GM21381 (cell line): ENCODE results near the gene PHTF1.

Experiments used
- ATAC-seq: cut with Tn5 transposase; IDR thresholded peaks from one replicate; pipeline ENCODE4 v1.9.1; 2021; ENCODE audit warnings: mild to moderate bottlenecking, moderate library complexity; ENCODE audit not compliant: unreplicated experiment

The PHTF1 gene

DNA sequence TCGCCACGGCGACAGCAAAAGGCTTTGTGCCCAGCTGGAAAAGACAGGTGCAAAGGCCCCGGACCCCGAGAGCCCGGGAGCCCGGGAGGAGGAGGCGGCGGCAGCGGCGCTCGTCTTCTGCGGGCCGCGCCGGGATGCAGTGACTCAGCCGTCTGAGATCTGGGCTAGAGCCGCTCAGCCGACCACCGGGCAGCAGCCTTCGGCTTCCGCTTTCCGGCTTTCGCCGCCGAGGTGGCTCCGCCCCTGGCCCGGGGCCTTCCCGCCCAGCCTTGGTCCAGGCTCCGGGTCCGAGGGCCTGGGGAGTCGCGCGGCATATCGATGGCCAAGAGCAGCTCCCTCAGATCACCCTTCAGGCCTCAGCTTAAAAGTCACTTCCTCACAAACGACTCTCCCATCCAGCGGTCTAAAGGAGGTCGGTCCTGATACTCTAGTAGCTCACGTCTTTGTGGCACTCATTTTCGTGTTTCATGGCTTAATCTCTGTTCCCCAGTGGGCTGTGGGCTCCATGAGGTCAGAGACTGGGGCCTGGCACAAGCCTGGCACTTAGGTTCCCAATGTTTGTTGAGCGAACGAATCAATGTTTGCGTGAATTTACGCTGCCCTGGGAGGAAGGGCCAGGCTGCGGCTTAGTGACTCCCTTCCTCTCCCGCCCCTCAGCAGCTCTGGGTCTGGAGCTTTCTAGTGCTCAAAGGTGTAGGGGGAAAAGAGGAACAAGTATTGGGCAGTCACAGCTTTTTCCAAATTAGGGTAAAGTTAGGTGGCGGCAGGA is at the start of gene PHTF1:
PHTF1 (minus strand) TSS at position 154 of the 769 bp plus-strand sequence. CDS start 783 bp downstream, outside the sequence.
- peak; percentile 83 for ATAC-seq

DNA sequence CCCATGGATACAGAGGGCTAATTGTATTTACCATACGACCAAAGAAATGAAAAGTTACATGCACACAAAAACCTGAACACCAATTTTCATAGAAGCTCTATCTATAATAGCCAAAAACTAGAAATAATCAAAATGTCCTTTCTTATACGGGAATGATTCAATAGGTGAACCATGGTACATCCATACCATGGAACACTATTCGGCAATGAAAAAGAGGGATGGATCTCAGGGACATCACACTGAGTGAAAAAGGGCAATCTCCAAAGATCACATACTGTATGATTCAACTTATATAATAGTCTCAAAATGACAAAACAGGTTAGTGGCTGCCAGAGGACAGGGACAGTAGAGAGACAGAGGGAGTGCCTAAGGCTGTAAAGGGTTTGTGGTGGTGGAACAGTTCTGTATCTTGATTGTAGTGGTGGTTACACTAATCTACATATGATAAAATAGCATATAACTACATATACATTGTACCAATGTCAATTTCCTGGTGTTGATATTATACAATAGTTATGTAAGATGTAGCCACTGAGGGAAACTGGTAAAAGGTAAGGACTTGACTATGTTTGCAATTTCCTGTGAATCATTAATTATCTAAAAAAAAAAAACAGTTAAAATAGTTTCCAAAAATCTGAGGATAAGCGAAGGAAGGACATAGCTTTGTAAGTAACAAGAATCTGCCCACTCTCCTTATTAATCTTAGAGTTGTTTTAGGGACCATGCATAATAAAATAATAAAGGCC is 49.3 kb upstream of the PHTF1 start:
- no peak for ATAC-seq

DNA sequence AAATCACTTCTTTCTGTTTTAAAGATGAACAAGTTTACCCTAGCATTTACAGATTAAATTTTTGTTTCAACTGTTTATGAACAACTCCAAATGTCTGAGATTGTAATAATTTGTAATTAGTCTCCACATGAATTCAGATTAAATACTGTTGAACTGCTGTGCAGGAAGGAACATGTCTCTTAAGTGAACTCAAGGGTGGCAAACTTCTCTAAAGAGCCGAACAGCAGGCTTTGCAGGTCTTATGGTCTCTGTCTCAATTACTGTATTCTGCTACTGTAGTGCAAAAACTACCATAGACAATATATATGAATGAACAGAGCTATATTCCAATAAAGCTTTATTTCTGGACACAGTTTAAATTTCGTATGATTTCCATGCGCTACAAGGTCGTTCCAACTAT is 46.4 kb upstream of the PHTF1 start:
- ATAC-seq = no peak

GRCh38 chr1:113805256-113805531 is 45.9 kb upstream of the PHTF1 start:
- no peak for ATAC-seq

DNA sequence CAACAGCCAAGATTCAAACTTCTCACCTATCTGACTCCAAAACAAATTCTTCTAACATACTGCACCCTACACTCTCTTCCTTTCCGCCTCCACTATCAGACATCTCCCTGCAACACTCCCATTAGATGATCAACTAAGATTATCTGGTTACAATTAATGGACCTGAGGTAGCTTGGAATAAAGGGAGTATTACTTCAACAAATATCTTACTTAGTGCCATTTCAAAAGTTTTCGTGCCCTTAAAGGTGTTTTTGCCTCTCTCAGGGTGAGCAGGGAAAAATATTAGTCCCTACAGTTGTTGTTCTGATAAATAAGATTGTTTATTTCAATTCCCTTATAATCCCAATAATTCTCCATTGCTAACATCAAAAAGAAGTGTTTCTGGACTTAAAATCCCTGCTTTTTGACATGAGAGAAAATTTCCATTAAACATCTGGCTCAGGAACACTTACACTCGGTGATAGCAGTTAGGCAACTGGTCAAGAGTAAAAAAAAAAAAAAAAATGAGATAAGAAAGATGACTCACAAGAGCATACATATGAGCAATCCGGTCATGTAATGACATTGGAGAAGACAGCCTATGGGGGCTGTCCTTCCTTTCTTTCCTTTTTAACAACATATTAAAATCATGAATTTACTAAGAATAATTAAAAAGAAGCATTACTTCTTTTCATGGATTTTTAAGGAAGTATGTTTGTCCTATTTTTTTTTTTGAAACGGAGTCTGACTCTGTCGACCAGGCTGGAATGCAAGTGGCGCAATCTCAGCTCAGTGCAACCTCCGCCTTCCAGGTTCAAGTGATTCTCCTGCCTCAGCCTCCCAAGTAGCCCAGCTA is 45.4 kb upstream of the PHTF1 start:
- ATAC-seq = no peak

DNA sequence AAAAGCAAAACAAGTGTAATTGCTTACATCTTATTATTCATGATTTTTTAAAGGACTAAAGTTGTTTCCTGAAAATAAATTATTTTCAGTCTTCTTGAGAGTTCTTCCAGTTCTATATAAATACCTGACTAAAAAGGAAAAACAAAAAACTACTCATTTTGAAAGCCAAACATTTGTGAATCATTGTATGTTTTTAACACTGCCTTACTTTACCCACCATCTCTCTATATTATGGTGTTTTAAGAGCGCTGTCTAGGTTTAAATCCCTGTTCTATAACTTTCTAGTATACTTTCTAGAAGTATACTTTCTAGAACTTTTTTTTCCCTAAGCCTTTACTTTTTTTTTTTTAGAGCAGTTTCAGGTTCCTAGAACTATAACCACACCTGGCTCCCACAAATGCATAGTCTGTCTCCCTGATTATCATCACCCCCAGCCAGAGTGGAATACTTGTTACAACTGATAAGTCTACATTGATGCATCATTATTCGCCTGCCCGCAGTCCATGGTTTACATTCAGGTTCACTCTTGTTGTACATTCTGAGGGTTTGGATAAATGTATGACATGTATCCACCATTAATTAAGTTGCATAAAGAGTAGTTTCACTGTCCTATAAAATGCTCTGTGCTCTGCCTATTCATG is 43.2 kb upstream of the PHTF1 start:
- ATAC-seq = no peak

DNA sequence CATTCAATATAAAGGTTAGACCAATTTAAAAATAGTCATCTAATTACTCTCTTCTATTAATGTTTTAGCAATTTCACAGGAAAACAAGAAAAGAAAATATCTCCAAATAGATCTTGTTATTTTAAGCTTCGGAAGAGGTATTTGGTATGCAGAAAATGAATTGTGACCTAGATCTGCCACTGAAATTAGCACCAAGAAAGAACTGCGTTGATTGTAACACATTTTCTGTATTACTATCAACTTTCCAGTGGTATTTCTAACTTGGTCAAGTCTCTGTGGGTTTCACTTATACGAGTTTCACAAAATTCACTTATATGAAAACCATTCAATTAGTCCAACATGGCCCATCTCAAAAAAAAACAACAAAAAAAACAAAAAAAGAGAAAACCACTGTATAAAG is 41.2 kb upstream of the PHTF1 start:
- ATAC-seq = no peak

DNA sequence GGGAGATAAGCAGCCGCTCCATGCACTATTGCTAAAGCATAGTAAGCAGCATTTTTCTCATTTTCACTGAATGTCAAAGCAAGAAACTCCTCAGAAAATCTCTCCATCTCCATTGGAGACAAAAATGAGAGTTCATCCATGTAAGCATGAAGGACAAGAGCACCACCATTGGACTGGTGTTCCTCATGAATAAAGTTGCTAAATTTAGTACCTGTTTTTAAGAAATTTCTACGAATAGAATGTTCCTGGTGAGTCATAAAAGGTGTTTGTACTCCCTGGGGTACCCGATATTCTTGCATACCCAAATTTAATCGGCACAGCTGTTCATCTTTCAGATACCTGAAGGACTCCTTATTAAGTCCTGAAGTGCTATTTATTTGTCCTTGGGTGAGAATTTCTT is 38.2 kb upstream of the PHTF1 start:
- no peak for ATAC-seq

DNA sequence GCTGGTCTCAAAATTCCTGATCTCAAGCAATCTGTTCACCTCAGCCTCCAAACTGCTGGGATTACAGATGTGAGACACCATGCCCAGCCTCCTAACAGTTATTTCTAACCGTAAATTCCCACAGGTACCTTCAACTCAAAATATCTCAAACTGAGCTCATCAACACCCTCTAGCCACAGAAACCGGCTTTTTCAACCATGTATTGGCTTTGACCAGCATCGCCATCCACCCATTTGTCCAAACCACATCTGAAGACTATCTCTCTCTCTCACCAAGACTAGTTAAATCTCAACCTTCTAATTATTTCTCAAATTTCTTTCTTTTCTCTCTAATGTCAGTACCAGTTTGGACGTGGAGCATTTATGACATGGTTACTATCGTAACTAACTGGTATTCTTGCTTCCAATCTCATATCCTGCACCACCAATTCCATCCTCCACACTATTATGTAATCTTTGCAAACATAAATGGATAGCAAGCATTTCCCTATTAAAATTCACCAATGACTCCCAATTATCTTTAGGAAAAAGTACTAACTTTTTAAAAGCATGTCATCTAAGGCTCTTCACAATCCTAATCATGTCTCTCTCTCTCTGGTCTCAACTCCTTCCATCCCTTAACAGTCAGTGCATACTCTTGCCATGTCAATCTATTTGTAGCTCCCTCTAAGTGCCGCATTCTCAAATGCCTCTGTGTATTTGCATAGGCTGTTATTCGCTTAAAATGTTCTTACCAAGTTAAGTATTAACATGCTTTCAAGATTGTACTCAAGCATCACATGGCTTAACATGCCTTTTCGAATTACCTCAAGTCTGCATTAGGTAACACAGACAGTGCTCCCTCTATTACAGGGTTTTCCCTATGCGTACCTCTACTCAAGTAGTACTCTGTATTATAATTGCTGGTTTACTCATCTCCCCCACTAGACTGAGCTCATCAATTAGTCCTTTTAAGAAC is 34.9 kb upstream of the PHTF1 start:
- ATAC-seq = no peak

- no peak for ATAC-seq
Measured at GRCh38 chr1:113792986-113793385, 33.7 kb upstream of the PHTF1 start.

DNA sequence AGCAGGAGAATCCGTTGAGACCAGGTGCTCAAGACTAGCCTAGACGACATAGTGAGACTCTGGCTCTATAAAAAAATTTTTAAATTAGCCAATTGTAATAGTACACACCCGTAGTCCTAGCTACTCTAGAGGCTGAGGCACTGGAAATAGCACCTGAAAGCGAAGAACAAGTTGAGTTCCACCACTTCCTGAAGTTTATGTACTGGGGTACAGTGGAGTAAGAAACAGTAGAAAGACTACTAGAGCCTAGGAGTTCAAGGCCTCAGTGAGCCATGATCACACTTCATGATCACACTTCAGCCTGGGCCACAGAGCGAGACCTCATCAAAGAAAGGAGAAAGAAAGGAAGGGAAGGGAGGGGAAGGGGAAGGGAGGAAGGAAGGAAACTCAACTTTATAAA is 33.2 kb upstream of the PHTF1 start:
- no peak for ATAC-seq

GRCh38 chr1:113788802-113789201 is 29.5 kb upstream of the PHTF1 start:
- no peak for ATAC-seq

GRCh38 chr1:113787663-113788062 is 28.4 kb upstream of the PHTF1 start:
- no peak for ATAC-seq

GRCh38 chr1:113786069-113786468 is 26.8 kb upstream of the PHTF1 start:
- ATAC-seq = no peak

- ATAC-seq = peak; percentile 70
Measured at GRCh38 chr1:113784104-113784779, 25.0 kb upstream of the PHTF1 start.

DNA sequence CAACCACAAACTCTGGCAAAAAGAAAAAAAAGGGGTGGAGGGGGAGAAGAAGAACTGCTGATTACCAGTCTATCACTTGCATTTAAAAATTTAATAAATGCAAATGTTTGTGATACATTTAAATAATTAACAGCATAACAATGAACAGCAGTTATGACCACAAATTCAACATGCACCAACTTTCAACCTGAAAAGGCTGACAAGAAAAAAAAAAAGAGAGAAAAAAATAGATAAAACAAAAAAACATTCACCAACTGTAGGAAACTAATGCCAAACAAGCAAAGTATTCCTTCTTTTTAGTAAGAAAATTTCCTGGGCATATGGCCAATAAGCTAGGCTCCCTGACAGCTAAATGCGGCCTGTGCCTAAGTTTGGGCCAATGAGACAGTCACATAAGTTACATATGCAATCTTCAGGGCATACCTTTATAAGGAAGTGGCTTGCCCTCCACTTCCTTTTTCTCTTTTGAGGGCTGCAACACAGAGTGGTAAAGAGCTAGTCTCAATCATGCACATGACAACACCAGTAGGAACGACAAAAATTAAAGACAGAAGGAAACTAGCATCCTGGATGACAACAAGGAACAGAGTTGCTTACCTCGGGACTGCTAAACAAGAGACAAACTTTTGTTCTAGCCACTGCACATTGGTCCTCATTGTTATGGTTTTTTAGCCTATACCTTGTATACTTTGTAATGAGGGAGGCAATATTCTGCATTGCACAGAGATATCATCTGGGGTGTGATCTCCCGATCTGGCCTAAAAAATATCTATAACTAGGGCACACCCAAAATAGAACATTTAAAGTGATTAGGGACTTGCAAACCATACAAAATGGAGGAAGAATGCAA is 24.2 kb upstream of the PHTF1 start:
- ATAC-seq = peak; percentile 73

DNA sequence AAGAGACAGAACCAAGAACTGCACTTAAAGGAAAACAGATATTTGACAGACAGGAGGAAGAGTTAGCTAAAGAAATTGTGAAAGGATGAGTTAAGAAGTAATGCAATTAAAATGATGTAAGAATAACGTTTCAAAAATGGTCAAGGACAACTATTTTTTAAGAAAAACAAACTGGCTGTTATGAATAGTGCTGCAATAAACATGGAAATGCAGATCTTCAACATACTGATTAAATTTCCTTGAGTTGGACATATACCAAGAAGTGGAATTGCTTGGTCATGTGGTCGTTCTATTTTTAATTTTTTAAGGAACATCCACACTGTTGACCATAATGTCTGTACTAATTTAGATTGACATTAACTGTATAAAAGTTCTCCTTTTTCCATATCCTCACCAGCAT is 23.1 kb upstream of the PHTF1 start:
- ATAC-seq = no peak

DNA sequence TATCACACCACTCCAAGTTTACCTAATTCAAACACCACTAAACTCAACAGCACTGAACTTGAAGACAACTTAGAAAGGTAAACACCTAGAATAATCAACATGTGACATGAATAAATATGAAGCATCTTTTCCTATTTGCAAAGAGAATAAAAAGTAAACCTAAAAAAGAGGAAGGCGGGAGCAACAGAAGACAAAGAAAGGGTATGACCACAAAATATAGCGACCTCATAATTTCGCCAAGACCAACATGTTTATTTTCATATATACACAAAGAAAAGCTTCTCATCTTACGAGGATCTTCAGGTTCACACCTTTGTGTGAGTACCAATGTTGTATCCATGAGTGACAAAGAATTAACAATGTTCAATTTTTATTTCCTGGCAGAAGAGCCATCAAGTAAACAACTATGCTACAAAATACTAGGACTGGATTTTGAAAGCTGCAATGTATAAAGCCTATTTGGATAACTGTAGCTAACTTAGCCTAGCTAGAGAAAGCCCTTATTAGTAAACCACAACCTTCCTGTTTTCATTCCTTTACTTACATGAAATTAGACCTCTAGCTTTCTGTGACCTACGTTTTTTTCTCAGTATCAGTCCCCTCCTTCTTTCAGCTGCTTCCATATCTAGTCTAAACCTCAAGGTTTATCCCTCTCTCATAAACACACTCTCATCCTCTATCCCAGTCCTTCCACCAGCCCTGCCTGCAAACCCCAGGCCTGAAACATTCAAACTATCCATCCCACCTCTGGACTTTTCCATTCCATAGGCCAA is 21.3 kb upstream of the PHTF1 start:
- peak; percentile 47 for ATAC-seq
